ENCODE data around the gene HDAC8.
"Not testable (repeated sequence)": the region's sequence is repeated elsewhere in the genome, so short reads cannot be mapped to it uniquely, and the experiment has no call there.

The HDAC8 gene

DNA sequence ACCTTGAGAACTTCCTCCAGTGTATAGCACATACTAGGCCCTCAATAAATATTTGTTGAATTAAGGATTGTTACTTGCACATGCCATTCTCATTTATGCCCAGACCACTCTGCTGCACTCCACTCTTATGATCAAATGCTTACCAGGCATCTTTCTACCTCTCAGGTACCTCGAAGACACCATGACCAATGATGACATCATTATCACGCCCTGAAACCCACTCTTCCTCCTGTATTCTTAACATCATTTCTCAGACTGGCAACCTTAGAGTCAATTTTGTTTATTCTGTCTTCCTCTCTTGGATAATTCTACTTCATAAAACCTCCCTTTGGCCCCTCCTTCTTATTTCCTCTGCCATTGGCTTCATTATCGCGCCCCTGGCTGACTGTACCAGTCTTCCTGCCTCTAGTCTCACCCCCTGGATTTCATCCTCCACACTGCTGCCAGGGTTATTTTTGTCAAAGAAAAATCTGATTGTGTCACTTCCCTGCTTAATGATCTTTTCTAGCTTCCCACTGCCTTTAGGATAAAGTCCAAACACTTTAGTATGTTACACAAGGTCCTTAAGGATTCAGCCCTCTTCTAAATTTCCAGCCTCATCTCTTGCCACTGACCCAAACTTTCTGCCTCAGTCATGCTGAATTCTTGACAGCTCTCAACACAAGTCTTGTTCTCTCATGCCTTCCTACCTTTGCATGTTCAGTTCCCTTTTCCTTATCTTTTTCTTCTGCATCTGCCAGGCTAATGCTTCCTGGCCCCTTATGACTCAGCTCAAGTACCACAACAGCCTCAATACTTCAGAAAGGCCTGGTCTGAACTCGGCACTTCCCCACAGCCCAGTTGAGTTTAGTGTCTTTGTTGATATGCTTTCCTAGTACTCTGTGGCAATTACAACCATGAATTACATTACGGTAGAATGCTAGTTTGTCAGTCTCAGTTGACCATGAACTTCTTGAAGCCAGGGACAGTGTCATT lies 45.8 kb downstream of the HDAC8 start:
- no peak for DNase-seq

DNA sequence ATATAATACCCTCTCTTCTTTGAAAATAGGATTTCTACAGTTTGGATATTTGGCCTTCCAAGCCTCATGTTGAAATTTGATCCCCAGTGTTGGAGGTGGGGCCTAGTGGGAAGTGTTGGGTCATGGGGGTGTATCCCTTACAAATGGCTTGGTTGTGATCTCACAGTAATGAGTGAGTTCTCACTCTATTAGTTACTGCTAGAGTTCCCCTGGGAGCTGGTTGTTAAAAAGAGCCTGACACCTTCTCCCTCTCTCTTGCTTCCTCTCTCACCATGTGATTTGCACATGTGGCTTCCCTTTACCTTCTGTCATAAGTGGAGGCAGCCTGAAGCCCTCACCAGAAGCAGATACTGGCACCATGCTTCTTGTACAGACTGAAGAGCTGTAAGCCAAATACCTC lies 73.9 kb downstream of the HDAC8 start:
- no peak for DNase-seq

DNA sequence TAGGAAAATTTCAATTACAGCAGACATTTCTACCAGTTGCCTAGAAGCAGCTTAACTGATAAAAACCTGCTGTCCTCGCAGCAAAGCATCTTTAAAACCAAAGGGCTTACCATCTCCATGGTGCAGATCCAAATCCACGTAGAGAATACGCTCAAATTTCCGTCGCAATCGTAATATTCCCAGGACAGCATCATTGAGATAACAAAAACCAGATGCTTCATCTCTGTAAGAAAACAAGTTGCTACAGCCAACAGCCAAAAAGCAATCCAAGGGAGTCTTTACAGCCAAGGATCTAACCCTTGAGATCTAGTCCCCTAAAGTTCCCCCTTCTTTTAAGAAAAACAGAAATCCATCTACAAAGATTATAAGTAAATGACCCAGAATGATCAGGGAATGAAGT lies 77.6 kb downstream of the HDAC8 start:
- no peak for DNase-seq

DNA sequence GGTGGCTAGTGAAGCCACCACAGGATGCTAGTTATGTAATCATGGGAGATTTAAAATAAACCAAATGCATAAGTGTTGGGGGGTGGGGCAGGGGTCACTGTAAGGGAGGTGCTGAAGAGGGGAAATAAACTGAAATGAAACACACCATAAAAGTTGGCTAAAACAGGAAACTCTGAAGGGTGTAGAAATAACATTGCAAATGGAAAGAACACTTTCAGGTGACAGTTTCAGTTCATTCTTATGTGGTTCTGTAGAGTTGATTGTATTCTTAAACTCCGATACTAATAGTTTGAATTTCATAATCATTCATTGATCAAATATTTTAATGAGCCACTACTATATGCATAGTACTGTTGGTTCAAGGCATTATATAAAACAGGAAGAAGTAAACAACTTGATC lies 80.1 kb downstream of the HDAC8 start:
- DNase-seq, result no peak

DNA sequence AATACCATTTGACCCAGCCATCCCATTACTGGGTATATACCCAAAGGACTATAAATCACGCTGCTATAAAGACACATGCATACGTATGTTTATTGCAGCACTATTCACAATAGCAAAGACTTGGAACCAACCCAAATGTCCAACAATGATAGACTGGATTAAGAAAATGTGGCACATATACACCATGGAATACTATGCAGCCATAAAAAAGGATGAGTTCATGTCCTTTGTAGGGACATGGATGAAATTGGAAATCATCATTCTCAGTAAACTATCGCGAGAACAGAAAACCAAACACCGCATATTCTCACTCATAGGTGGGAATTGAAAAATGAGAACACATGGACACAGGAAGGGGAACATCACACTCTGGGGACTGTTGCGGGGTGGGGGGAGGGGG lies 82.4 kb downstream of the HDAC8 start:
- DNase-seq, result not testable (repeated sequence)

DNA sequence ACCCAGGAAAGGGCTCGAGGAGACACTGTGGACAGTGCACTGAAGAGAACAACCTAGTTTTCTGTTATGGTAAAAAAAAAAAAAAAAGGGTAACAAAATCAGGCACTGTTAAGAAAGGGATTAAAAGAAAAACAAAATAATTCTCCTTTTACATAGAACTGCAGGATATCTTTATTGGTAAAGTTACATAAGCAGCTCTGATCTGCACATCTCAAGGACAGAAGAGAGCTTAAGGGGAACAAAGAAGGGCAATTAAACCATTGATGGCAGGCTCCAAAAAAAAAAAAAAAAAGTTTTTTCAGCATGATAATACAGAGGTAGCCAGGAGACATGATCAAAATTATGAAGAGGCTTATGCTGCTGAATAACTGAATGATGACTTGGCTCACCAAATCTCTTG lies 85.0 kb downstream of the HDAC8 start:
- no peak for DNase-seq

DNA sequence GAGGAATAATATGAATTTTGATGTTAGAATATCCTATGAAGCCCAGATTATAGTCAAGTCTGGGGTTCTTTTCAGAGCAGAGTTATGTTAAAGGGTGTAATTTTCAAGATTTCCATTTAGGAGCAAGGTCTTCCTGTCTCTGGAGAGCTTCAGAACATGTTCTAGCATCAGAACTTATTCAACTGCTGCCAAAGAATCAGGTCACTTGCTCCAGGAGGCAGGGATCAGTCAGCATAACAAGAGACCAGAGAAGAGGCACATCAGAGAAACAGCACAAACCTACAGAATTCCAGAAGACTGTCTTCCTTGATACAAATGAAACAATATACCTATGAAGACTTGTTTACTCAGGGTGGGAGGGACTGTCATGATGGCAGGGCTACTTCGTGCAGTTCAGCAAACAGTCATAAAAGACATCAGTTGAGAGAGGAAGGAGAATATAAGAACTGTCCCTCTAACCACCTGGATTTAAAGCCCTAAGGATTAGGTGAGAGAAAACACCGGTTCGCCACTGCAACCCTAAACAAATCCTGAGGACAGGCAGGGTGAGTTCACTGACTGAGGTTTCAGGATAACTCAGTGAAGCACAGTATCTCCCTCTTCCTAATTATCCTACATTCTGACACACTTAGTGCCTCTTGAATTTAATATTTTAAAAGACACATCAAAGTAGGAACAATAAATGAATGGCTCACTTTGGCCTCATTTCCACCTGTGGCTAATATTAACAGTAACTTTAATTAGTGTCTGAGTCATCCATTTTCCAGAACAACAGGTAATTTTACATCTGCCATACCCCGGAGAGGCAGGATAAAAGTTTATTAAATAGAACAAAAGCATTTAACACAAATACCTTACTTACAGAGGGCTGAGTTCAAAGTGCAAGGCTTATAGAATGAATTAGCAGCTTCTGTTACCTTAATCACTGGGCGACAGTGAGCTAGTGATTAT lies 93.0 kb downstream of the HDAC8 start:
- DNase-seq, result no peak

DNA sequence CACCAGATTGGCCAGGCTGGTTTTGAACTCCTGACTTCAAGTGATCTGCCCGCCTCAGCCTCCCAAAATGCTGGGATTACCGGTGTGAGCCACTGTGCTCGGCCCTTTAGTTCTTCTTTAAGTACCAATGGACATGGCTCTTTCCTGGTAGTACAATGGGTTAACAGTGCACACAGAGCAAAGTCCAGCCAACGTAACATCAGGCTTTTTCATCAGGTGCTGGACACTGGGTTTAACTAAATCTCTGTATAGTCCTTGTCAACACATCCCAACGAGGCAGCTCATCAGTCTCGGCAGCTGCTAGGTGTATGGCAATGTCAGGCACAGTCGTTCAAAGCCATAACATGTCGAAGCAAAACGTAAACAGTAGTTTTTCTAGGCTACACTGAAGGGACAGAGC lies 93.8 kb downstream of the HDAC8 start:
- DNase-seq, result no peak

DNA sequence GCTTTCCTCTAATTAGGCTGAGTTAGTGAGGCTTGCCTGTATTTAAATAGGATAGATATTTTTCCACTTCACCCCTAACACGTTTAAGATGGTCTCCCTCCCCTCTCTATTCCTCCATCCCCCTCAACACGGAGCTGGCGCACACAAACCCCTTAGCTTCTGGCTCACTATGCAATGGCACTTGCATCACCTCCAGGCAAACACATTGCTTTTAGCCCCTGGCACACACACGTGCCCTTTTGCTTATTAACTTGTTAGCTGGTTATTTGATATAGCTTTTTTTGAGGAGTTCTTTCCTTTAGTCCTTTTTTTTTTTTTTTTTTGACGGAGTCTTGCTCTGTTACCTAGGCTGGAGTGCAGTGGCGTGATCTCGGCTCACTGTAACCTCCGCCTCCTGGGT lies 94.3 kb downstream of the HDAC8 start:
- no peak for DNase-seq

DNA sequence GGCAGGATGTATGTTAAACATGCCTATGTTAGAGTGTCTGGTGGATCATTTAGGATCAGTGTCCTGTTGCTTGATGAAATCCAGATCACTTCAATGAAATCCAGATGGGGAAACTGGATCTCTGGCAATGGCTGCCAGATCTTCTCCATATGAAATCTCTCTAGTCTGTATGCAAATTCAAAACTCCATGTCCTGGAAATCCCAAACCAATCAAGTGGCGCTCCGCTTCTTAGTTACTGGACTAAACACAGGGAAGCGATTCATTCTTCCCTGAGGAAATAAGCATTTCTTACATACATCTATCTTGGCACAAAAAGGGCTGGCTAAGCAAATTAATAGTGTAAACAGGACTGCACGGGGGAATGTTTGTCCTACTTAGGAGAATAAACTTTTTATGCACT lies 94.9 kb downstream of the HDAC8 start:
- DNase-seq, result no peak

DNA sequence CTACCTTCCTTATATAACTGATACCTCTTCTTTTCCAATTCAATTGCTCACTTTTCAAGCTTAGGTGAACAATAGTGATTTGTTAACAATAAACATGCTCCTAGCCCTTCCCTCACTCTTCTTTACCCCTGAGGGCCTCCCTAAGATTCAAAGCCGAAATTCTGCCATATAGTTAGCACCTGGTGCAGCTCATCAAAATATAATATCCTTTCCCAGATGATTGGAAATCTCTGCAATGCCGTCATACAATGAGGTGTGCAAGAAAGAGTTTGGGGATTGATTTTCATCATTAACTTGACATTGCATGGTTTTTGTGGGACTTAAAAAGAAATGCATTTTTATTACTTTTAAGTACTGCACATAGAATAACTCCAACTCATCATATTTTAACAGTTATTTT lies 95.3 kb downstream of the HDAC8 start:
- no peak for DNase-seq

DNA sequence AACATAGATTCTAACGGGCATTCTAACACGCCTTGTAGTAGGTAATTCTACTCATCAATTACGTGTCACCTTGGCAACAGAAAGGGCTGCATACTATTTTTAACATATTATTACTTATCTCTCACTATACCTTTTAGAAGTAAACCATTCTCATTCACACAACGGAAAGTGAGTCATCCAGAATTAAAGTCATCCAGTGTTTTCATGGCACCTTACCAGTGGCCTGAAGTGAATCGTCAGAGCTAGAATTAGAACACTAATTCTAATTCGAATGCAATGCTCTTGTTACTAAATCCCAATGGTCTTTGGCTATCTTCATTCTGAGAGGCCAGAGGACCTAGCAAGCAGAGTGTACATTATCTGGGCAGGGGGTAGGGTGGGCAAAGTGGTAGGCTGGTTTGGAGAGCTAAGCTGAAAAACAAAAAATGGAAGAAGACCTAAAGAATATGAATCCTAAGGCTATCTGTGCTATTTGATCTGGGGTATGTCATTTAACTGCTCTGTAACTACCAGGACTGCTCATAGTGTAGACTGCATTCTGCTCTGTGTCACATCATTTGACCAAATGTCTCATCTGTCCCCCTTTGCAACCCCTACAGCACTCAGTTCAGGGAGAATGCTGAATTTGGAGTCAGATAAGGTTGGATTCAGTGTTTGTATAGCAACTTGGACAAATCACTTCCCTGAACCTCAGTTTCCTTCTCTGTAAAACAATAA lies 96.5 kb downstream of the HDAC8 start:
- no peak for DNase-seq

DNA sequence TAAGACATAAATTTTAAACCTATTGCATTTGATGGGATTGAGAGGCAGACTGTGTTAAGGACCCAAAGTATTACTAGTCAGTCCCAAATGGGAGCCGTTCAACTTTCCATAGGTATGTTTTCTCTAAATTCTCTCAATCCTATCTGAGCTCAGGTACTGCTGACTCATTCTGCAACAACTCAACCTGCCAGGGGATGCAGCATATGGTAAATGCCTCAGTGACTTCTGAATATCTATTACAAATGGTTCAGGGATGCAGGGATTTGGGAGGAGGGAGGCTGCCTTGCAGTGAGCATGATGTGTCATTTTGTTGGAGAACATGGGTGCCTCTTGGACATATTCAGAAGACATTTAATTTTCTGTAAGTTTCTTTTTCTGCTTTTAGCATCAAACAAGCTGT lies 97.3 kb downstream of the HDAC8 start:
- DNase-seq, result no peak

DNA sequence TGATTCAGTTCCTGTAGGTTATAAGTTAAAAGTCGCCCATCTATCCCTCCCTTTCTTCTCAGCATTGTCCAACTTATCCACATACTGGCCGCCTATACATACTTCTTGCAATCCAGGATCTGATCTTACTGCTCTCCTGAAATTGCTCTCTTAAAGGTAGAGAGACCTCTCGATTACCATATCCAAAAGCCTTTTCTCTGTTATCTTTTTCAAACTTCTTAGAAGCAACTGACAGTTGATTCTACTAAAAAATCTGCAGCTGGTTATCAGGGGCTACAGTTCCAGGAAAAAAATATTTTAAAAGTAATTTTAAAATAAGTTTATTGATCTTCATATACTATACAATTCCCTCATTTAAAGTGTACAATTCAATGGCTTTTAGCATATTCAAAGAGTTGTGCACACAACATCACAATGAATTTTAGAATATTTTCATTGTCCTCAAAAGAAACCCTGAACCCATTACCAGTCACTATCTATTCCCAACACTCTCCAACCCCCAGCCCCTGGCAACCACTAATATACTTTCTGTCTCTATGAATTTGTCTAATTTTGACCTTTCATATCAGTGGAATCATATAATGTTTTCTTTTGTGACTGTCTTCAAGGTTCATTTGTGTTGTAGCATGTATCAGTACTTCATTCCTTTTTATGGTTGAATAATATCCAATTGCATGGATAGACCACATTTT lies 102.0 kb downstream of the HDAC8 start:
- DNase-seq, result no peak

DNA sequence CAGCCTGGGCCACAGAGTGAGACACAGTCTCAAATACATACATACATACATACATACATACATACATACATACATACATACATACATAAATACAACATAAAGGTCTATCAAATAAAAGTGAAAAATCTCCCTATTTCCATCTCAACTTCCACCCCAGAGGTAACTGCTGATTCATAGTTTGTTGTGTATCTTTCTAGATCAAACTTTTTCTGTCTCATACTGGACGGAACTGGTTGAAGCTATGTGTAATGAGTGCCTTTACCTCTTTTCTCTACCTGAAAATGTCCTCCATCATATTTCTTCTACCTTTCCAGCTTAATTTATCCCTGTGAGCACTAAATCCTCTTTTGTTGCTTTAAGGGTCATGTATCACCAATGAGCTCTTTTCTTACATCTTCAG lies 102.5 kb downstream of the HDAC8 start:
- DNase-seq, result no peak

DNA sequence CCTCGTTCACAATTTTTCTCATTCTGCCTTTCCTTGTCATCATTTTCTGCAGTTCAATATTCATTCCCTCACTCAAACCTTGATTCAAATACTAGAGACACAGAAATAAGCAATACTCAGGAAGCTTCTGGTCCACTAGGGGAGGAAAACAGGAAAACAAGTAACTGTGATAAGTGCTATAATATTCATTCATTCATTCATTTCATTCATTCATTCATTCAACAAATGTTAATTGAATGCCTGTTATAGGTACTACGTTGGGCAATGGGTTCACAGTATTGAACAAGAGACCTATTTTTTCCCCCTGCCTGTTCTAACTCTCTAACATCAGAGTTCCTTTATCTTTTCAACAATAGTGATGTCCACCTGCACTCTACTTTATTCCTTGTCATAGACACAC lies 104.0 kb downstream of the HDAC8 start:
- no peak for DNase-seq

DNA sequence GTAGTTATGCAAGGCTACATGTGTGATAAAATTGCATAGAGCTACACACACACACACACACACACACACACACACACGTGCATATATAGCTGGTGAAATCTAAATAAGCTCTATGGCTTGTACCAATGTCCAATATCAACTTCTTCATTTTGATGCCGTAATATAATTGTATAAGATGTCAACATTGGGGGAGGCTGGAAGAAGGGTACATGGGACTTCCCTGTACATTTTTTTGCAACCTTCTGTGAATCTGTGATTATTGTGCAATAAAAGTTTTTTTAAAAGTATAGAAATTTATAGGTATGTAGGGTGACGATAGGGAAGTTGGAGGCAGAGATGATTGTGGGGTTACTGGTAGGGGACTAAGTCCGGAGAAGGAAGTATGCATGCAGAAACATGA lies 105.5 kb downstream of the HDAC8 start:
- no peak for DNase-seq

DNA sequence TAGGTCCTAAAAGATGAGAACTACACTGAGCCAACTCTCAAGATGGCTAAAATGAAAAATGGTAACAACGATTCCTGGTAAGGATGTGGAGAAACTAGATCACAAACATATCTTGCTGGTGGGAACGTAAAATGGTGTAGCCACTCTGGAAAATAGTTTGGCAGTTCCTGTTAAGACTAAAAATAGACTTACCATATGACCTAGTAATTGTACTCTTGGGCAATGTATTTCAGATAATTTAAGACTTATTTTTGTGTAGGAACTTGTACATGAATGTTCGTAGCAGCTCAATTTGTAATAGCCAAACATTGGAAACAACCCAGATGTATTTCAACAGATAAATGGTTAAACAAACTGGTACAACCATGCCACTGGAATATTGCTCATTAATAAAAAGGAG lies 106.2 kb downstream of the HDAC8 start:
- DNase-seq, result no peak

DNA sequence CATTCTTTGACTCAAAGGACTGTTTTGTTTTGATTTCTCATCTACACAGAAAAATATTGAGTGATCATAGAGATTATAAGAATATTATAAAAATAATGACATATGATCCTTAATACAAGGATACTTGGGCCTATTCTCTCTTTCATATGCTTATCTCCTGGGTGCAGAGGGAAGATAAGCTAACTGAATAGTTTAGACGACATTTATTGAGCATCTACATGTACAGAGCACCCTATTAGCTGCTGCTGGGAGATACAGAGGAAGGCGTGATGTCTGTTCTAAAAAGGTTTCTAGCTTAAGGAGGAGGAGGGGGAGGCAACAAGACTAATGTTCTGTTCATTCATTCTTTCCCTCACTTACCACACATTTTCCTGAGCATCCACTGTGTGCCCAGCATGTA lies 106.8 kb downstream of the HDAC8 start:
- DNase-seq, result no peak

DNA sequence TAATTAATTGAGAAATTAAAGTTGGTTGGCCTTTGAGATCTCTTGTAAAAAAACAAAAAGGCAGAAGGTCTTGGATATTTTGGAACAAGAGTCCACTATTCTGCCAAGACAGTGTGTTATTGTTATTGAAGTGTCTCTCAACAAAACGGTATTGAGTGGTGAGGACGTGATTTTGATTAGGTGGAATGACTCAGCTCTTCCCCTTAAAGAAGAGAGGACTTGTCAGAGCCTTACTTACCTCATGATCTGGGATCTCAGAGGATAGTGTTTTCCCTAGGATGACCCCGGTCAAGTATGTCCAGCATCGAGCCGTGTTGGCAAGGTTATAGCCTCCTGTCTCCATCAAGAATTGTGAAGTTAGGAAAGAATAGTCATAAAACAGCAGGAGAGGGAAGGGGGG lies 110.9 kb downstream of the HDAC8 start:
- DNase-seq, result no peak

DNA sequence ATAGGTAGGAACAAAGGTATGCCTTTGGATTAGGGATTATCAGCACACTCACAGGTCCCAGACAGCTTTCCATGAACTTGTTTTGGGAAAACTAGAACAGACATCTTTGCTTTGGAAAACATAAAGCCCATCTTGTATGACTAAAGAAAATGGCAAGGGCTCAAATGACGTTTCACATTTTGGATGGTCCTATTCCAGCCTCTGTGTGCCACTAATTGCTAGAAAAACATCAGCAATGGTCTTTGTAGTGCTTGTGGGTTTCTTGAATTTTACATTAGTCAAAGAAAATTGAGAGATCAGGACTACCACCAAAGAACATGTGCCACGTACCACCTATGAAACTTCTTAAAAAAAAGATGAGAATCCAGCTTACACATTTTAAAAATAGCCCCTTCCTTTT lies 111.4 kb downstream of the HDAC8 start:
- DNase-seq, result no peak

DNA sequence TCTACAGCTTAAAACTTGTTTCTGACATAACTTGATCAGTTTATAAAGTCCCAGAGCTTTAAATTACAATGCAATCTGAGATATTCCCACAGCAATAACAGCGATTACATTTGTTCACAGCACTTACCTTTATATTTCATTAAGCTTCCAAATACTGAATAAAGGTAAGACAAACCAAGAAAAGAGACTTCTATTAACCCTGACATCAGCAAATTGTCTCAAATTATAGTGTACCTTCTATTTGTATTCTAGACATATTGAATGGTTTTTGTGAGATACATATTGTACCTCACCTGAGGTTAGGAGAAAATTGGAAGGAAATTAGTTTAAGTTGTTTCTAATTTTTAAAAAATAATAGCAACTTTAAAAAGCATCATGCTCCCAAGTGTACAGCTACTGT lies 111.9 kb downstream of the HDAC8 start:
- DNase-seq, result no peak

DNA sequence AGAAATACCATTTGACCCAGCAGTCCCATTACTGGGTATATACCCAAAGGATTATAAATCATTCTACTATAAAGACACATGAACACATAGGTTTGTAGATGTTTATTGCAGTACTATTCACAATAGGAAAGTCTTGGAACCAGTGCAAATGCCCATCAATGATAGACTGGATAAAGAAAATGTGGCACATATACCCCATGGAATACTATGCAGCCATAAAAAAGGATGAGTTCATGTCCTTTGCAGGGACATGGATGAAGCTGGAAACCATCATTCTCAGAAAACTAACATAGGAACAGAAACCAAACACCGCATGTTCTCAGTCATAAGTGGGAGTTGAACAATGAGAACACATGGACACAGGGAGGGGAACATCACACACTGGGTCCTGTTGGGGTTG lies 123.6 kb downstream of the HDAC8 start:
- DNase-seq, result not testable (repeated sequence)

All from NCI-H2081 treated with DMSO at 0.1 percent for 48 hours (cell line).